ENCODE data around the gene PKIG.

GRCh38 chr20:44571362-44571988 is 10.9 kb upstream of the PKIG start:
- TF ChIP-seq EZH2 (IDR thresholded peaks at IDR 0.05; ENCODE audit: insufficient read depth, low read length) = no peak
- TF ChIP-seq, protein P1, sequence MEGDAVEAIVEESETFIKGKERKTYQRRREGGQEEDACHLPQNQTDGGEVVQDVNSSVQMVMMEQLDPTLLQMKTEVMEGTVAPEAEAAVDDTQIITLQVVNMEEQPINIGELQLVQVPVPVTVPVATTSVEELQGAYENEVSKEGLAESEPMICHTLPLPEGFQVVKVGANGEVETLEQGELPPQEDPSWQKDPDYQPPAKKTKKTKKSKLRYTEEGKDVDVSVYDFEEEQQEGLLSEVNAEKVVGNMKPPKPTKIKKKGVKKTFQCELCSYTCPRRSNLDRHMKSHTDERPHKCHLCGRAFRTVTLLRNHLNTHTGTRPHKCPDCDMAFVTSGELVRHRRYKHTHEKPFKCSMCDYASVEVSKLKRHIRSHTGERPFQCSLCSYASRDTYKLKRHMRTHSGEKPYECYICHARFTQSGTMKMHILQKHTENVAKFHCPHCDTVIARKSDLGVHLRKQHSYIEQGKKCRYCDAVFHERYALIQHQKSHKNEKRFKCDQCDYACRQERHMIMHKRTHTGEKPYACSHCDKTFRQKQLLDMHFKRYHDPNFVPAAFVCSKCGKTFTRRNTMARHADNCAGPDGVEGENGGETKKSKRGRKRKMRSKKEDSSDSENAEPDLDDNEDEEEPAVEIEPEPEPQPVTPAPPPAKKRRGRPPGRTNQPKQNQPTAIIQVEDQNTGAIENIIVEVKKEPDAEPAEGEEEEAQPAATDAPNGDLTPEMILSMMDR (IDR thresholded peaks at IDR 0.05; ENCODE audit: insufficient read depth, low read depth, low read length) = no peak
